ENCODE measurements around the gene EIF1AX. TPM values are rescaled to one million over a fixed set of nuclear protein-coding genes. Genes with fewer than 3 reads are reported as not detected.

EIF1AX gene
- total RNA-seq, 1 donor from 2014 or later: 123 TPM

- H3K27me3 ChIP-seq: no peaks in the 10 kb centered on the region
- peak overlapping the region; percentile 82 for H3K4me2 ChIP-seq
- no peak for DNase-seq (ENCODE audit: low spot score)
- Mint-ChIP-seq H3K4me3 (peak overlapping the region; percentile 93), H3K27ac (no peak overlapping the region), H3K4me1 (peaks cover 9% of the 10 kb centered on the region), H3K36me3 (peaks cover 14% of the 10 kb centered on the region), H3K27me3 (ENCODE audit: insufficient read depth, low read depth) (peaks cover 2% of the 10 kb centered on the region), H3K9me3 (no peaks in the 10 kb centered on the region)
- H3F3A ChIP-seq (ENCODE audit: low read depth): no peaks in the 10 kb centered on the region
- H3K4me3 ChIP-seq: peak overlapping the region; percentile 91
- no peak overlapping the region for H3K27ac ChIP-seq
- H3K9me3 ChIP-seq (ENCODE audit: low read depth): peaks cover 4% of the 10 kb centered on the region
- H4K20me1 ChIP-seq (ENCODE audit: low read depth): peaks cover 32% of the 10 kb centered on the region
- H3K79me2 ChIP-seq (ENCODE audit: low read depth): peaks cover 56% of the 10 kb centered on the region
- TF ChIP-seq EZH2phosphoT487 (IDR thresholded peaks at IDR 0.05): no peak
- H3K4me1 ChIP-seq: peaks cover 7% of the 10 kb centered on the region
- peaks cover 10% of the 10 kb centered on the region for H3K36me3 ChIP-seq
- no peak overlapping the region for H3K9ac ChIP-seq
- H2AFZ ChIP-seq (replicated peaks): no peak overlapping the region
Observed at GRCh38 chrX:20139966-20140365, 1.7 kb downstream of the EIF1AX start.

GRCh38 chrX:20135944-20136343 lies 5.7 kb downstream of the EIF1AX start:
- peaks cover 60% of the 10 kb centered on the region for H3K79me2 ChIP-seq (ENCODE audit: low read depth)
- peaks cover 9% of the 10 kb centered on the region for H3K4me1 Mint-ChIP-seq
- peaks cover 4% of the 10 kb centered on the region for H3K9me3 ChIP-seq (ENCODE audit: low read depth)
- H3K27ac ChIP-seq: no peak overlapping the region
- no peak overlapping the region for H3K27ac Mint-ChIP-seq
- TF ChIP-seq EZH2 (IDR thresholded peaks at IDR 0.05) (no peak), CTCF (IDR thresholded peaks at IDR 0.05) (no peak), EZH2phosphoT487 (IDR thresholded peaks at IDR 0.05) (no peak)
- H3K4me2 ChIP-seq: no peak overlapping the region
- H3K4me3 ChIP-seq: no peak overlapping the region
- H3K9ac ChIP-seq: no peak overlapping the region
- H3K4me3 Mint-ChIP-seq: no peak overlapping the region
- peaks cover 10% of the 10 kb centered on the region for H3K36me3 ChIP-seq
- H3F3A ChIP-seq (ENCODE audit: low read depth): no peaks in the 10 kb centered on the region
- no peak for DNase-seq (ENCODE audit: low spot score)
- peaks cover 7% of the 10 kb centered on the region for H3K4me1 ChIP-seq
- peaks cover 2% of the 10 kb centered on the region for H3K27me3 Mint-ChIP-seq (ENCODE audit: insufficient read depth, low read depth)
- H3K27me3 ChIP-seq: no peaks in the 10 kb centered on the region
- H3K9me3 Mint-ChIP-seq: no peaks in the 10 kb centered on the region
- H3K36me3 Mint-ChIP-seq: peaks cover 18% of the 10 kb centered on the region
- no peak overlapping the region for H2AFZ ChIP-seq (replicated peaks)
- peaks cover 44% of the 10 kb centered on the region for H4K20me1 ChIP-seq (ENCODE audit: low read depth)

DNA sequence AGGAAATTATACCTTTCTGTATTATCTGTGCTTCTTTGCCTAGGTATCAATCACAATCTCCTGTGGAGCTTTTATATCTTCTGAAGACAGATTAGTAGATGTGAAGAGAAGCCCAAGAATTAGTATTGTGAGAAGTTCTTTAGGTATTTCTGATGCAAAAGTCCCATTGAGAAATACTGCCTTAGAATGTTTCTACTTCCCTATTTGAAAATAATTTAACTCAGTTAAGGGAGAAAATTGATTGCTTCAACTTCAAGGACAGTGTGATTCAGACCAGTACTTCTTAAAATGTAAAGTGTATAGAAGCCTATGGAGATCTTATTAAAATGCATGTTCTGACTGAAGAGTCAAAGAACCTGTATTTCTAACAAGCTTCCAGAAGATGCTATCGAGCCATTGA lies 9.0 kb downstream of the EIF1AX start:
- Histone ChIP-seq H3K4me3 (no peak overlapping the region), H3K79me2 (ENCODE audit: low read depth) (peaks cover 28% of the 10 kb centered on the region), H3K36me3 (peaks cover 4% of the 10 kb centered on the region), H3K4me1 (no peaks in the 10 kb centered on the region), H3F3A (ENCODE audit: low read depth) (peaks cover 14% of the 10 kb centered on the region), H3K27ac (no peak overlapping the region), H3K4me2 (no peak overlapping the region), H3K9me3 (ENCODE audit: low read depth) (peaks cover 4% of the 10 kb centered on the region), H2AFZ (replicated peaks) (no peak overlapping the region), H3K27me3 (no peaks in the 10 kb centered on the region), H3K9ac (no peak overlapping the region), H4K20me1 (ENCODE audit: low read depth) (peaks cover 23% of the 10 kb centered on the region)
- H3K4me1 Mint-ChIP-seq: no peaks in the 10 kb centered on the region
- no peak for DNase-seq (ENCODE audit: low spot score)
- H3K36me3 Mint-ChIP-seq: peaks cover 18% of the 10 kb centered on the region
- no peak overlapping the region for H3K4me3 Mint-ChIP-seq
- H3K27ac Mint-ChIP-seq: no peak overlapping the region
- TF ChIP-seq EZH2phosphoT487 (IDR thresholded peaks at IDR 0.05) (no peak), EZH2 (IDR thresholded peaks at IDR 0.05) (no peak), CTCF (IDR thresholded peaks at IDR 0.05) (no peak)
- no peaks in the 10 kb centered on the region for H3K27me3 Mint-ChIP-seq (ENCODE audit: insufficient read depth, low read depth)
- H3K9me3 Mint-ChIP-seq: no peaks in the 10 kb centered on the region

DNA sequence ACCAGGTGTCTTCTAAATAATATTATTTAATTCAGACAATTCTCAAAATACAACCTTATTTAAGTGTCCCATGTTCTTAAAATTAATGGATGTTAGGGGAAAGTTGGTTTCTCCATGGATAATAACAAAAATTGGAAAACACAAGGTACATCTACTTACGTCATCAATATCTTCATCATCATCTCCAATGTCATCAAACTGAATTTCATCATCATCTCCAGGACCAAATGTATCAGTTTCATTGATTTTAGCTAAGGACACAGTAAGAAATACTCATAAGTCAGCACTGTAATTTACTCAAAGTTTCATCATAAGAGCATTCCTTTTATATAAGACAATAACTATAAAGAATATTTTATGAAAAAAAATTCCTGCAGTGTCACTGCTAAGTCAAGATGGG lies 11.3 kb downstream of the EIF1AX start:
- H3K36me3 ChIP-seq: no peaks in the 10 kb centered on the region
- H3K36me3 Mint-ChIP-seq: peaks cover 6% of the 10 kb centered on the region

More for the DNA sequence above, 11.3 kb downstream of the EIF1AX start:
- Histone ChIP-seq H3K27me3 (no peaks in the 10 kb centered on the region), H3K9me3 (ENCODE audit: low read depth) (no peaks in the 10 kb centered on the region), H2AFZ (replicated peaks) (no peak overlapping the region), H3K79me2 (ENCODE audit: low read depth) (peaks cover 11% of the 10 kb centered on the region), H3K4me1 (no peaks in the 10 kb centered on the region), H3K27ac (no peak overlapping the region), H3F3A (ENCODE audit: low read depth) (peaks cover 14% of the 10 kb centered on the region), H3K4me2 (no peak overlapping the region), H3K4me3 (no peak overlapping the region), H4K20me1 (ENCODE audit: low read depth) (peaks cover 15% of the 10 kb centered on the region), H3K9ac (no peak overlapping the region)
- no peak overlapping the region for H3K4me3 Mint-ChIP-seq
- no peaks in the 10 kb centered on the region for H3K4me1 Mint-ChIP-seq
- H3K9me3 Mint-ChIP-seq: no peaks in the 10 kb centered on the region
- H3K27ac Mint-ChIP-seq: no peak overlapping the region
- no peak for DNase-seq (ENCODE audit: low spot score)
- H3K27me3 Mint-ChIP-seq (ENCODE audit: insufficient read depth, low read depth): no peaks in the 10 kb centered on the region
- TF ChIP-seq EZH2phosphoT487 (IDR thresholded peaks at IDR 0.05) (no peak), CTCF (IDR thresholded peaks at IDR 0.05) (no peak), EZH2 (IDR thresholded peaks at IDR 0.05) (no peak)

All from neural progenitor cell (in vitro differentiated cells).